HG02870 (cell line): ENCODE data around the gene GRIA1.
"Not testable (repeated sequence)": the region's sequence is repeated elsewhere in the genome, so short reads cannot be mapped to it uniquely, and the experiment has no call there.

ENCODE experiments used
- ATAC-seq: cut with Tn5 transposase; IDR thresholded peaks from one replicate; pipeline ENCODE4 v1.9.1; 2021; ENCODE audit warnings: mild to moderate bottlenecking, moderate library complexity; ENCODE audit not compliant: unreplicated experiment

Gene GRIA1

GRCh38 chr5:153713943-153714342 lies 223.5 kb downstream of the GRIA1 start:
- ATAC-seq, result no peak

GRCh38 chr5:153714798-153715197 lies 224.3 kb downstream of the GRIA1 start:
- ATAC-seq, result no peak

GRCh38 chr5:153717287-153717686 lies 226.8 kb downstream of the GRIA1 start:
- ATAC-seq, result no peak

GRCh38 chr5:153718713-153719112 lies 228.2 kb downstream of the GRIA1 start:
- no peak for ATAC-seq

GRCh38 chr5:153719324-153719723 lies 228.9 kb downstream of the GRIA1 start:
- no peak for ATAC-seq

- not testable (repeated sequence) for ATAC-seq
These were observed 232.6 kb downstream of the GRIA1 start for GRCh38 chr5:153723022-153723610.

GRCh38 chr5:153742060-153742459 lies 251.6 kb downstream of the GRIA1 start:
- no peak for ATAC-seq

- ATAC-seq, result no peak
These were observed 254.3 kb downstream of the GRIA1 start for GRCh38 chr5:153744751-153745150.

- ATAC-seq, result no peak
These were observed 255.4 kb downstream of the GRIA1 start for GRCh38 chr5:153745778-153746395.

GRCh38 chr5:153746440-153746839 lies 256.0 kb downstream of the GRIA1 start:
- ATAC-seq, result no peak

GRCh38 chr5:153748823-153749222 lies 258.4 kb downstream of the GRIA1 start:
- ATAC-seq, result no peak

GRCh38 chr5:153749960-153750359 lies 259.5 kb downstream of the GRIA1 start:
- no peak for ATAC-seq

GRCh38 chr5:153751251-153751650 lies 260.8 kb downstream of the GRIA1 start:
- no peak for ATAC-seq

- no peak for ATAC-seq
These were observed 262.4 kb downstream of the GRIA1 start for GRCh38 chr5:153752890-153753289.

- ATAC-seq, result no peak
These were observed 263.4 kb downstream of the GRIA1 start for GRCh38 chr5:153753645-153754432.

- ATAC-seq, result no peak
These were observed 265.5 kb downstream of the GRIA1 start for GRCh38 chr5:153755913-153756500.

GRCh38 chr5:153756540-153756939 lies 266.1 kb downstream of the GRIA1 start:
- no peak for ATAC-seq

GRCh38 chr5:153765987-153766386 lies 275.5 kb downstream of the GRIA1 start:
- ATAC-seq, result no peak

- ATAC-seq, result no peak
These were observed 277.0 kb downstream of the GRIA1 start for GRCh38 chr5:153767221-153768188.

GRCh38 chr5:153770066-153770465 lies 279.6 kb downstream of the GRIA1 start:
- no peak for ATAC-seq

- no peak for ATAC-seq
These were observed 284.2 kb downstream of the GRIA1 start for GRCh38 chr5:153774686-153775085.
